NCI-H1694 (cell line): ENCODE results near the gene CD99L2.
"Not testable (repeated sequence)": the region's sequence is repeated elsewhere in the genome, so short reads cannot be mapped to it uniquely, and the experiment has no call there.

Source experiments
- DNase-seq: peaks from one replicate; lab custom pipeline; 2025; lab: John Stamatoyannopoulos, UW

Gene CD99L2

DNA sequence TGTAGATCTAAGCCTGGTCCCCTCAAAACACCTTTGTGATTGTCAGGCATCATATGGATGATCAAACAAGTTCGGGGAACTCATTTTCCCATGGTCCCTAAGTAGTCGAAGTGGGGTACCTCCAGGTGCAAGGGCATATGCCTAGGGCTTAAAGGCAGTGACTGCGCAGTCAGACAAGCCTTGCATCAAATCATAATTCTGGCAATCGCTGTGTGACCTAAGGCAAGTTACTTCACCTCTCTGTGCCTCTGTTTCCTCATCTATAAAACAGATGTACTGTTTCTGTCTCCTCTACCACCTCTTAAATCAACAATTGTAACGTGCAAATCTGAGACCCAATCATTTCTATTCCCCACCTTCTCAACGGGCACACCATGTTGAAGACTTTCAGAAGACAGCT is 1.8 kb downstream of the CD99L2 start:
- DNase-seq: no peak

DNA sequence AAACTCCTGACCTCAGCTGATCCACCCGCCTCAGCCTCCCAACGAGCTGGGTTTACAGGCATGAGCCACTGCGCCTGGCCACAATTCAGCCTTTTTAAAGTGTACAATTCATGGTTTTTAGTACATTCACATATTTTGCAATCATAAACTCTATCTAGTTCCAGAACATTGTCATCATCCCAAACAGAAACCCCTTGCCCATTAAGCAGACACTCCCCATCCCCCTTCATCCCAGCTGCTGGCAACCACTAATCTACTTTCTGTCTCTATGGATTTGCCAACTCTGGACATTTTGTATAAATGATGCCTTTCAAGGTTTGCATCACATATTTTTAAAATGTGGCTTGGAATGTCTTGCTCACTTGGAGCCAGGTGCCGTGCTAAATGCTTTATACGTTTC is 4.5 kb downstream of the CD99L2 start:
- no peak for DNase-seq

GRCh38 chrX:150889131-150889530 is 9.3 kb downstream of the CD99L2 start:
- DNase-seq: no peak

DNA sequence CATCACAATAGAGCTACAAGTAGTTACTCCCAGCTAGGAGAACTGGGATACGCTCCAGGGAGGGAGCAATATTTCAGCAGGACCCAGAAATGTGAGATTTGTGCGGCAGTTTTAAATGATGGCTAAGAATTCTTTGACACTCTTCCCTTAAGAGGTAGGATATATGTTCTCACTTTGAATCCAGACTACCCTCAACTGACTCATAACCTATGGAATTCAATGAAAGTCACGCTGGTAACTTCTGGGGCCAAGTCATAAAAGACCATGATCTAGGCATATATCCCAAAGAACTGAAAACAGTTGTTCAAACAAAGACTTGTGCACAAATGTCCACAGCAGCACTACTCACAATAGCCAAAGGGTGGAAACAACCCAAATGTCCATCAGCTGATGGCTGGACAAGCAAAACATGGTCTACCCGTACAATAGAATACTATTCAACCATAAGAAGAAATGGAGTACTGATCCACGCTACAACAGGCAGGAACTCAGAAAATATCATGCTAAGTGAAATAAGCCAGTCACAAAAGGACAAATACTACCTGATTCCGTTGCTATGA is 10.5 kb downstream of the CD99L2 start:
- no peak for DNase-seq

DNA sequence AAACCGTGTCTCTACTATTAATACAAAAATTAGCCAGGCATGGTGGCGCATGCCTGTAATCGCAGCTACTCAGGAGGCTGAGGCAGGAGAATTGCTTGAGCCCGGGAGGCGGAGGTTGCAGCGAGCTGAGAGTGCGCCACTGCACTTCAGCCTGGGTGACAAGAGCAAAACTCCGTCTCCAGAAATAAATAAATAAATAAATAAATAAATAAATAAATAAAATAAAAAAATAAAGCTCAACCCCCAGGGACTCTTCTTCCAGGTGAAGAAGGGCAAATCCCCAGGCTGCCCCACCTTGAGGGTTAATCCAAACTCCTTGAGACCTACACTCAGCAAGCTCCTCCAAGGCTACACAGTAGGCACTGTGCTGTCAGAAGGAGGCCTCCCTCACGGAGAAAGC is 11.2 kb downstream of the CD99L2 start:
- not testable (repeated sequence) for DNase-seq

- DNase-seq: no peak
Observed at GRCh38 chrX:150886381-150886780, 12.1 kb downstream of the CD99L2 start.

DNA sequence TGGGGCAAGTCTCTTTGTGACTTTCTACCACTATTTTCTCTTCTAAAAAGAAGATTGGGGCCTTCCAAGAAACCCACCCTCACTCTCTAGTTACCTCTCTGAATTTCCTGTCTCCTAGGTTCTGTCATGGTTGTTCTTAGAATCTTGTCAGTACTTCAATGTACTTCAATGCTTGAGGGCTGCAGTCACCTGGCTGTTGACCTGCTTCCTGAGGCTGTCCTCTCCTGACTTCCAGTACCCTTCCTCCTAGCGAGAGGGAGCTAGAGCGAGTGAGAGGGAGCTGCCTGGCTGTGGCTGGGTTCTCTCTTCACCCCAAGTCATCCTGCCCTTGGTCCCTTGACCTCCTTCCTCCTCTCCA is 17.7 kb downstream of the CD99L2 start:
- DNase-seq: no peak

DNA sequence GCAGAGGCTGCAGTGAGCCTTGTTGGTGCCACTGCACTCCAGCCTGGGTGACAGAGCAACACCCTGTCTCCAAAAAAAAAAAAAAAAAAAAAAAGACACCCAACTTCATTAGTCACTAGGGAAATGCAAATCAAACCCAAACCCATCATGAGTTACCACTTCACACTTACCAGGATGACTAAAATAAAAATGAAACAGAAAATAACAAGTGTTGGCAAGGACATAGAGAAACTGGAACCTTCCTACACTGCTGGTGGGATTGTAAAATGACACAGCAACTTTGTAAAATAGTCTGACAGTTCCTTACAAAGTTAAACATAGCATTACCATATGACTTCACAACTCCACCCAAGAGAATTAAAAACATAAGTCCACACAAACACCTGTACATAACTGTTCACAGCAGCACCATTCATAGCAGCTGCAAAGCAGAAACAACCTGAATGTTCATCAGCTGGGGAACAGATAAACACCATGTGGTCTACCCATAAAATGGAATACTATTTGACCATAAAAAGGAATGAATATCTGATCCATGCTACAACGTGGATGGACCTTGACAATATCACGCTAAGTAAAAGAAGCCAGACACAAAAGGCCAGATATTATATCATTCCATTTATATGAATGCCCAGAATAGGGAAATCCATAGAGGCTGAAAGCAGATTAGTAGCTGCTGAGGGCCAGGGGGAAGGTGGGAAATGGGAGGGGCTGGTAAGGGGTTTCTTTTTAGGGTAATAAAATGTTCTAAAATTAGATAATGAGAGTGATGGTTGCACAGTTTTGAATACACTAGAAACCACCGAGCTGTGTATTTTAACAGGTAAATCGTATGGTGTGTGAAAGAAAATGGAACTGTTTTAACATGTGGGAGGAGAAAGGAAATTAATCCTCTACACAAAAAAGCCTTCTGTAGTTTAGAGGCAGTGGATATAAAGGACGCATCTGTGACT is 18.3 kb downstream of the CD99L2 start:
- DNase-seq: no peak

DNA sequence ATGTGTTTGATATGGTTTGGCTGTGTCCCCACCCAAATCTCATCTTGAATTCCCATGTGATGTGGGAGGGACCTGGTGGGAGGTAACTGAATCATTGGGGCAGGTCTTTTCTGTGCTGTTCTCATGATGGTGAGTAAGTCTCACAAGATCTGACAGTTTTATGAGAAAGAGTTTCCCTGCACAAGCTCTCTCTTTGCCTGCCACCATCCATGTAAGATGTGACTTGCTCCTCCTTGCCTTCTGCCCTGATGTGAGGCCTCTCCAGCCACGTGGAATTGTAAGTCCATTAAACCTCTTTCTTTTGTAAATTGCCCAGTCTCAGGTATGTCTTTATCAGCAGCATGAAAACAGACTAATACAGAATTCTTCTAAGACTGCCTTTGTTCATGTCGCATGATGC is 22.8 kb downstream of the CD99L2 start:
- not testable (repeated sequence) for DNase-seq

GRCh38 chrX:150874448-150874847 is 24.0 kb downstream of the CD99L2 start:
- no peak for DNase-seq

GRCh38 chrX:150873616-150874015 is 24.9 kb downstream of the CD99L2 start:
- no peak for DNase-seq

GRCh38 chrX:150872773-150873336 is 25.6 kb downstream of the CD99L2 start:
- no peak for DNase-seq

DNA sequence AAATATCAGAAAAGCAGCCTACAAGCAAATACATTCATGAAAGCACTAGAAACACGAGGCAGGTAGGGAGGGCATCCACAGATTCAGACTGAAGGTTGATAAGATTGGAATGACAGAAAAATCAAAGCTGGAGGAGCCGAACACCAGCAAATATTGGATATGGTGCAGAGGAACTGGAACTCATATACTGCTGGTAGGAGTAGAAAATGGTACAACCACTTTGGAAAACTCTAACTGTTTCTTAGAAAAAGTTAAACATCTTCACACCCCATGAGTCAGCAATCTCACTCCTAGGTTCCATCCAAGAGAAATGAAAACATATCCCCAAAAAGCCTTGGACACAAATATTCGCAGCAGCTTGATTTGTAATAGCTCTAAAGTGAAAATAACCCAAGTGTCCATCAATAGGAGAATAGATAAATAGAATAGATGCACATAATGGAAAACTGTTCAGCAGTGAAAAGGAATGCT is 27.1 kb downstream of the CD99L2 start:
- no peak for DNase-seq

DNA sequence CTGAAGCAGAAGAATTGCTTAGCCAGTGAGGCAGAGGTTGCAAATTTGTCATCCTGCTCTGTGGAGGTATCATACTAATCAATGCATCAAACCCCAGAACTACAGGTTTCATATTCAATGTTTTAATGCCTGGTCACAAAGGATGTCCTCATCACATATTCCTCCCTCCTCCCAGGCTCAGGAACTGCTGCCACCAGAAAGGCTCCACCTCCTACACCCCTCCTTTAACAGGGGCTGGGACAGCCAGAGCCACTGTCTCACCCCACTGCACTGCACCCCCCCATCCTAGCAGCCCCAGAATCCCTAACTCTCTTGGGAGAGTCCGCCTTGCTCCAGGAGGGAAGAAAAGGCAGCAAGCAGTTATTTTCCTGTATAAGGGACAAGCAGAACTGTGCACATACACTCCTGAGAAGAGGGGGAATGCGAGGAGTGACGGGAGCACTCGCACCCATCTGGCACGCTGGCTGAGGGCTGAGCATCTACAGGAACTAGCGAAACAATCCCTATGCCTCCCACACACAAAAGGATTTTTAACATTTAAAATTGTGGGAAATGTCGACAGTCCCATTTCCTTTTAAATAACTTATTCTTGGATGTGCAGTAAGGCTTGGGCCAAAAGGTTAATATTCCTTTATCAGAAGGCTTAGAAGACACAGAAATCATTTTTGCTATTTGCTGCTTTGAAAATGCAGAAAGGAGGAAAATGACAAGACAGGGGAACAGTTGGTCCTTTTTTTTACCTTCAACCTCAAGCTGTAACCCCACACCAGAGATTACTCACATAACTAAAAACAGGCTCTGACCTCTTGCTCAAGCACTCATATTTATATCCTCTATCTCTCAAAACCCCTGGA is 27.8 kb downstream of the CD99L2 start:
- DNase-seq: no peak

GRCh38 chrX:150870029-150870428 is 28.4 kb downstream of the CD99L2 start:
- no peak for DNase-seq

- DNase-seq: no peak
Observed at GRCh38 chrX:150869450-150869849, 29.0 kb downstream of the CD99L2 start.

DNA sequence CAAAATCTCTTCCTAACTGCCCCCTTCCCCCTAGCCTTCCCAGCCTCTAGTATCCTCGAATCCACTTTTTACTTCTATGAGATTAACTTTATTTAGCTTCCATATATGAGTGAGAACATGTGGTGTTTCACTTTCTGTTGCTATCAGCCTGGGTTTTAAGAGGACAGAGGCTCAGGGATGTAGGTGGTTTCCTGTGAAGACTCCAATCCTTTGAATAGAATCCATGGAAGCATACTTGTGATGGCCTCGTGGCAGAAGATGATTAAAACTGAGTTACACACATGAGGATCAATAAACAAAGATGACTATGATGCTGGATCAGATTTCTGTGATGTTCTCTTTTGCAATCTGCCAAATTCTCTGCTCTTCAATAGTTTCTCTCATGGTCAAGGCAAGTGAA is 29.8 kb downstream of the CD99L2 start:
- no peak for DNase-seq

DNA sequence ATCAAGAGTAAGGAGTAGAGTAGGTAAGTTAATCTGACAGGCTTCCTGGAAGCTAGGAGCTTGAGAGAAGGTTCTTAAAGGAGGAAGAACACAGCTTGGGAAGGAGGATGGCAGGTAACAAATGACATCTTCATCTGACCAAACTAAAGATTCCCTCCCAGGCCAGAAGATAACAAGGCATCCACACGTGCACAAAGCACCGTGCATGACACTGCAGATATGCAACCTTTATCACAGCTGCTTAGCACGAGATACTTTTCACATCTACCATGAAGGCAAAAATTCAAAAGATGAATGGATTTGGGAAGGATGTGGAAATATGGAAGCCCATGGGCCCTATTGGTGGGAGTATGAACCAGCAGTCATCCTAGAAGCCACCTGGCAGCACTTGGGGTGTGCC is 34.3 kb downstream of the CD99L2 start:
- no peak for DNase-seq

GRCh38 chrX:150863191-150863590 is 35.3 kb downstream of the CD99L2 start:
- no peak for DNase-seq

DNA sequence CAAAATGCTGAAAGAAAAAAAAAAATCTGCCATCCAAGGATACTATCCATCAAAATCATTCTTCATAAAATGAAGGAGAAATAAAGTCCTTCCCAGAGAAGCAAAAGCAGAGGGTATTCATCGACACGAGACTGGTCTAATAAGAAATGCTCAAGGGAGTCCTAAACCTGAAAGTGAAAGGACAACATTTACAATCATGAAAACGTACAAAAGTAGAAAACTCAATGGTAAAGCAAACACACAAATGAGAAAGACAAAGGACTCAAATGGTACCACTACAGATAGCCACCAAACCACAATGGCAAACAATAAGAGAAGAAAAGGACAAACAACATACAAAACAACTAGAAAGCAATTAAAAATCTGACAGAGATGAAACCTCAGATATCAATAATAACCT is 41.0 kb downstream of the CD99L2 start:
- DNase-seq: no peak

DNA sequence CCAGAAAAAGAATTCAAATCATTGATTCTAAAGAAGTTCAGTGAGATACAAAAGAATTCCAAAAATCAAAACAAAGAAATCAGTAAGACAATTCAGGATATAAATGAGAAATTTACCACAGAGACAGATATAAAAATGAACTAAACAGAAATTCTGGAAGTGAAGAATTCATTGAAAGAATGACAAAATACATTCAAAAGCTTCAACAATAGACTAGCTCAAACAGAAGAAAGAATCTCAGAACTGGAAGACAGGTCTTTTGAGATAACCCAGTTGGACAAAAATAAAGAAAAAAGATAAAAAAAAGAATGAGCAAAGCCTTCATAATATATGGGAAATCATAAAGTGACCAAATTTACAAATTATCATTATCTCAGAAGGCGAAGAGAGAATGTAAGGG is 41.7 kb downstream of the CD99L2 start:
- no peak for DNase-seq

GRCh38 chrX:150856101-150856500 is 42.4 kb downstream of the CD99L2 start:
- no peak for DNase-seq
